ENCODE results near the gene MYOG. TPM values are rescaled to one million over a fixed set of nuclear protein-coding genes. Genes with fewer than 3 reads are reported as not detected.

MYOG gene
- total and polyA plus RNA-seq, 2 of the 4 experiments (the other 2 are of a cell fraction): not detected

- ATAC-seq (ENCODE audit: low read depth) (no peak), DNase-seq (peak; percentile 35)
- Histone ChIP-seq H2AK5ac (ENCODE audit: low read depth, low read length) (no peak overlapping the region), H3K9me3 (ENCODE audit: control insufficient read depth, insufficient read depth, low read length) (no peaks in the 10 kb centered on the region), H3K9ac (ENCODE audit: low read depth, low read length) (no peak overlapping the region), H3K23ac (ENCODE audit: low read depth, low read length) (no peak overlapping the region), H3K4me2 (ENCODE audit: low read depth, low read length) (no peak overlapping the region), H2BK5ac (ENCODE audit: low read depth, low read length, poor library complexity, severe bottlenecking) (no peak overlapping the region), H3K4me3 (ENCODE audit: insufficient read depth, low read depth, low read length) (no peak overlapping the region), H2BK120ac (ENCODE audit: low read depth, low read length) (no peak overlapping the region), H2AFZ (replicated peaks; ENCODE audit: low read length, poor library complexity) (no peak overlapping the region), H3K9me1 (ENCODE audit: insufficient read depth, low read length) (peaks cover 6% of the 10 kb centered on the region), H3K27me3 (ENCODE audit: control insufficient read depth, insufficient read depth, low read length) (no peaks in the 10 kb centered on the region), H3K36me3 (ENCODE audit: control insufficient read depth, insufficient read depth, low read length) (peaks cover 21% of the 10 kb centered on the region), H3K4ac (ENCODE audit: low read depth, low read length) (no peak overlapping the region), H4K8ac (ENCODE audit: low read depth in 2 of 2, low read length in 2 of 2) (no peak overlapping the region), H2AK9ac (replicated peaks; ENCODE audit: low read depth, low read length, poor library complexity) (no peak overlapping the region), H3K56ac (ENCODE audit: extremely low read depth, insufficient read depth, low read length) (no peak overlapping the region), H2BK20ac (ENCODE audit: low read depth, low read length) (no peak overlapping the region), H4K5ac (ENCODE audit: low read depth, low read length) (no peak overlapping the region), H2BK15ac (ENCODE audit: low read depth, low read length) (no peak overlapping the region), H3K14ac (replicated peaks; ENCODE audit: low read depth, low read length) (no peak overlapping the region), H3K18ac (ENCODE audit: low read depth, low read length) (no peak overlapping the region), H3K27ac (ENCODE audit: insufficient read depth, low read length) (no peak overlapping the region), H3K4me1 (ENCODE audit: control insufficient read depth, insufficient read depth, low read length) (peaks cover 14% of the 10 kb centered on the region), H3K79me1 (ENCODE audit: low read depth in 1 of 2, low read length in 2 of 2) (peaks cover 0 to 3% of the 10 kb centered on the region in 2 experiments; a peak in 1 of 4 replicates), H4K91ac (ENCODE audit: insufficient read depth, low read depth, low read length) (no peak overlapping the region), H4K20me1 (ENCODE audit: insufficient read depth, low read length) (peaks cover 3% of the 10 kb centered on the region; the same call in 1 of the 2 replicates)
- POLR2A ChIA-PET (ENCODE audit: unreplicated experiment): interaction anchor here (0.7 kb wide), 1 partner anchor 12 kb away, joined by 5 read pairs; no protein-coding TSS in a partner anchor
- 100% methylated on average over 3 of the region's 16 CpGs; no CpG with 5 or more reads in 1 of the 2 experiments for whole genome bisulfite sequencing, 2 experiments (ENCODE audit: extremely low coverage in 2 of 2, insufficient read length in 1 of 2)
- no TSS peak for BruUV-seq (replicated peaks)
- intact Hi-C loops (cut with micrococcal nuclease) (no loop called here), dilution Hi-C loops (cut with HindIII; ENCODE audit: low sequenced_read_pairs, unreplicated experiment) (no loop called here), in situ Hi-C loops (cut with MboI; ENCODE audit: low sequenced_read_pairs) (no loop called here)
- CTCF ChIA-PET: no interaction called here
- no peak for TF ChIP-seq CHD1 (IDR thresholded peaks at IDR 0.05; ENCODE audit: low read depth, low read length)
- TF ChIP-seq, protein P1, sequence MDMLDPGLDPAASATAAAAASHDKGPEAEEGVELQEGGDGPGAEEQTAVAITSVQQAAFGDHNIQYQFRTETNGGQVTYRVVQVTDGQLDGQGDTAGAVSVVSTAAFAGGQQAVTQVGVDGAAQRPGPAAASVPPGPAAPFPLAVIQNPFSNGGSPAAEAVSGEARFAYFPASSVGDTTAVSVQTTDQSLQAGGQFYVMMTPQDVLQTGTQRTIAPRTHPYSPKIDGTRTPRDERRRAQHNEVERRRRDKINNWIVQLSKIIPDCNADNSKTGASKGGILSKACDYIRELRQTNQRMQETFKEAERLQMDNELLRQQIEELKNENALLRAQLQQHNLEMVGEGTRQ (IDR thresholded peaks at IDR 0.05; ENCODE audit: low read depth, low read length): no peak
- no peak for TF ChIP-seq RFX5 (IDR thresholded peaks at IDR 0.05; ENCODE audit: low read depth, low read length)
- TF ChIP-seq MXI1 (IDR thresholded peaks at IDR 0.05; ENCODE audit: borderline replicate concordance, low read depth, low read length): no peak
- TF ChIP-seq RAD21 (IDR thresholded peaks at IDR 0.05; ENCODE audit: low read length): no peak
- no peak for TF ChIP-seq ELK1 (IDR thresholded peaks at IDR 0.05; ENCODE audit: borderline replicate concordance, low read depth, low read length)
- TF ChIP-seq FOS (IDR thresholded peaks at IDR 0.05; ENCODE audit: low read depth, low read length): no peak
- no peak for TF ChIP-seq MAFK (IDR thresholded peaks at IDR 0.05; ENCODE audit: low read depth, low read length)
- TF ChIP-seq POLR2A (IDR thresholded peaks at IDR 0.05; ENCODE audit: low read depth, low read length): no peak
- no peak for TF ChIP-seq CEBPB (IDR thresholded peaks at IDR 0.05; ENCODE audit: low read depth, low read length)
- no peak for TF ChIP-seq SMC3 (IDR thresholded peaks at IDR 0.05; ENCODE audit: low read depth, low read length)
- no peak for TF ChIP-seq CTCF (conservative IDR thresholded peaks at IDR 0.05; ENCODE audit: low read depth, low read length)
- TF ChIP-seq MAZ (IDR thresholded peaks at IDR 0.05; ENCODE audit: borderline replicate concordance, low read depth, low read length): no peak
- TF ChIP-seq RCOR1 (IDR thresholded peaks at IDR 0.05; ENCODE audit: insufficient replicate concordance, low read length): no peak
- TF ChIP-seq NFE2L2 (IDR thresholded peaks at IDR 0.05; ENCODE audit: low read depth, low read length): no peak
Observed at GRCh38 chr1:203045821-203046594, 39.8 kb downstream of the MYOG start.

Data from IMR-90 (cell line).